Embryonic facial prominence (tissue), 1 donor: ENCODE data around the gene COG2.
"Not testable (repeated sequence)": the region's sequence is repeated elsewhere in the genome, so short reads cannot be mapped to it uniquely, and the experiment has no call there.

Experiments
- DNase-seq: peaks from one replicate; pipeline ENCODE4 v3.0.0-alpha.2; 2016; ENCODE audit errors: extremely low spot score

The COG2 gene, protein sequence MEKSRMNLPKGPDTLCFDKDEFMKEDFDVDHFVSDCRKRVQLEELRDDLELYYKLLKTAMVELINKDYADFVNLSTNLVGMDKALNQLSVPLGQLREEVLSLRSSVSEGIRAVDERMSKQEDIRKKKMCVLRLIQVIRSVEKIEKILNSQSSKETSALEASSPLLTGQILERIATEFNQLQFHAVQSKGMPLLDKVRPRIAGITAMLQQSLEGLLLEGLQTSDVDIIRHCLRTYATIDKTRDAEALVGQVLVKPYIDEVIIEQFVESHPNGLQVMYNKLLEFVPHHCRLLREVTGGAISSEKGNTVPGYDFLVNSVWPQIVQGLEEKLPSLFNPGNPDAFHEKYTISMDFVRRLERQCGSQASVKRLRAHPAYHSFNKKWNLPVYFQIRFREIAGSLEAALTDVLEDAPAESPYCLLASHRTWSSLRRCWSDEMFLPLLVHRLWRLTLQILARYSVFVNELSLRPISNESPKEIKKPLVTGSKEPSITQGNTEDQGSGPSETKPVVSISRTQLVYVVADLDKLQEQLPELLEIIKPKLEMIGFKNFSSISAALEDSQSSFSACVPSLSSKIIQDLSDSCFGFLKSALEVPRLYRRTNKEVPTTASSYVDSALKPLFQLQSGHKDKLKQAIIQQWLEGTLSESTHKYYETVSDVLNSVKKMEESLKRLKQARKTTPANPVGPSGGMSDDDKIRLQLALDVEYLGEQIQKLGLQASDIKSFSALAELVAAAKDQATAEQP

DNA sequence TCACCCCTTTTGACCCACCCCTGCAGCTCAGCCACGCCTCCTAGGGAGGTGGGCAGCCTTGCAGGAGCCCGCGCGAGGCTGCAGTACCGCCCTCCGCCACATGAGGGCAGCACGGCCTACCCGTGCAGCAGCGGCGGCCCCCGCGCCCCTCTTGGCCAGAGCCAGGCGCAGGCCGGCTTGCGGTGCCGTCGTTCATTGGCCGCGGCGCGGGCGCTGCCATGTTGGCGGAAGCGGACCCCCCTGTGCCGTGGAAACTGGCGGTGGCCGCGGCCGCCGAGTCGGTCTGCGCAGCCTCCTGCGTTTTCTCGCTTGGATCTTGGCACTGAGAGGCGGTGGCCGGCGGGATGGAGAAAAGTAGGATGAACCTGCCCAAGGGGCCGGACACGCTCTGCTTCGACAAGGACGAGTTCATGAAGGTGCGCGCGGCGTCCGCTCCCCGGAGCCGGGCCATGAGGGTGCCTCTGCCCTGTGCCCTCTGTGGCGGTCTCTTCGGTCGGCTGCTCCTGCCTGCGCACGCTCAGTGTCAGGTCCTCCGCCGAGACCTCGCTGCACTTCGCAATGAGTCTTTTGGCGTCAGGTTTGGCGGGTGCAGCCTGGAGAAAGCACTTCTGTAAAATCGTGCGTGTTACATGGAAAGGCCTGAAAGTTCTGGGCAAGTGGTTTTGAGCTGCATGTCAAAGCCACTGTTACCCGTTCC lies at the start of gene COG2:
Gene COG2, plus strand, starts transcription at position 219 of the 697 bp plus-strand sequence. Its CDS starts 126 bp downstream, at position 345.
- DNase-seq: peak; percentile 78

GRCh38 chr1:230592848-230593414 lies 49.4 kb upstream of the COG2 start:
- DNase-seq: no peak

DNA sequence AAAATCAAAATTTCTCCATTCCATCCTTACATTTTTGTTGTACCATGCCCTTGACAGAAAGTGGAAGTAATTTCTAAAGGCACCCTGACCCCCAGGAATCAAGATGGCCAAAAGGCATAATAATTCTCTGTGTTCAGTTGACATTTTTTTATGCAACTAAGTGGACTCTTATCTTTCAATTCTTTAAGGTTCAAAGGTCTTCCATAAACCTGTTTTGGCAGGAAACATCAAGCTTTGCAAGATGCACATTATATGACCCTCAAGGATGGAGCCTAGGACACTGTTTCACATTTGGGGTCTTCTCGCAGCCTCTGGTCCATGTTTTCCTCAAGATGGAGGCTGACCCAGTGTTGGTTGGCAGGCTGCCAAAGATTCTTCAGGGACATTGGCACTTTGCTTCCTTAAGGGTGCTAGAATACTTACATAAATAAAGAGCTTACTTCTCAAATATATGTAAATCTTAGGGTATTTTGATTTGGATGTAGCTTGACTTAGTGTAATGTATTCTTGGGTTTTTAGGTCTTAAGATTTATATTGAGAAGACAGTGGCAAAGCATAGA lies 48.0 kb upstream of the COG2 start:
- no peak for DNase-seq

DNA sequence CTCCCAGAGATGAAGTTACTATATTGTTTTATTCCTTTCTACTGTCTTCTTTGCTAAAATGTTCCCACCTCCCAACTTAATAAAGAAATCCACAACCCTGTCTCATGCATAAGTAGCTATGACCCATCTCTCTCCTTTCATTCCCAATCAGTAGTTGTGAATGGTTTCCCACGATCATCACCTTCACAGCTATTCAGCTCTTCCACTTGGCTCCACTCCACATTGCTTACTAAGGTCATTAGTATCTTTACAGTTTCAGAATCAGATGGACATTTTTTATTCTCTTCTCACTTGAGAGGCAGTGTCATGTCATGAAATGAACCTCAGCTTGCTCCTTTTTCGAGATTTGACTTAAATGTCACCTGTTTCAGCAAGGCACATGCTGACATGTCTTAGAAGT lies 47.1 kb upstream of the COG2 start:
- no peak for DNase-seq

- no peak for DNase-seq
Observed at GRCh38 chr1:230596306-230596705, 46.0 kb upstream of the COG2 start.

DNA sequence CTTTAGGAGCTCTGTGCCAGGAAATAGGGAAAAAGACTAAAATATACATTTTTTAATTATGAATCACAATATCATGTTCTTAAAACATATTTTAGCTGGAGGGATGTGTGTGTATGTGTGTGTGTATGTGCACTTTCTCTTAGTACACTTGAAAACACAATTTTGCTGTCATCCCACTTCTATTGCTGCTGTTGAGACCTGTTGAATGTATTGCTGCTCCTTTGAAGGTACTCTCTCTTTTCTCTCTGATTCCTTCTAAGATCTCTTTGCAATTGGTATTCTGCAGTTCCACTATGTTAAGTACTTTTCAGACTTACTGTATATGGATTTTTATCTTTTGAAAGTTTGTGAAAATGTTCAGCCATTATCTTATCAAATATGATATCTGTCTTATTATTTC lies 43.5 kb upstream of the COG2 start:
- DNase-seq: no peak

GRCh38 chr1:230599926-230600656 lies 42.2 kb upstream of the COG2 start:
- no peak for DNase-seq

DNA sequence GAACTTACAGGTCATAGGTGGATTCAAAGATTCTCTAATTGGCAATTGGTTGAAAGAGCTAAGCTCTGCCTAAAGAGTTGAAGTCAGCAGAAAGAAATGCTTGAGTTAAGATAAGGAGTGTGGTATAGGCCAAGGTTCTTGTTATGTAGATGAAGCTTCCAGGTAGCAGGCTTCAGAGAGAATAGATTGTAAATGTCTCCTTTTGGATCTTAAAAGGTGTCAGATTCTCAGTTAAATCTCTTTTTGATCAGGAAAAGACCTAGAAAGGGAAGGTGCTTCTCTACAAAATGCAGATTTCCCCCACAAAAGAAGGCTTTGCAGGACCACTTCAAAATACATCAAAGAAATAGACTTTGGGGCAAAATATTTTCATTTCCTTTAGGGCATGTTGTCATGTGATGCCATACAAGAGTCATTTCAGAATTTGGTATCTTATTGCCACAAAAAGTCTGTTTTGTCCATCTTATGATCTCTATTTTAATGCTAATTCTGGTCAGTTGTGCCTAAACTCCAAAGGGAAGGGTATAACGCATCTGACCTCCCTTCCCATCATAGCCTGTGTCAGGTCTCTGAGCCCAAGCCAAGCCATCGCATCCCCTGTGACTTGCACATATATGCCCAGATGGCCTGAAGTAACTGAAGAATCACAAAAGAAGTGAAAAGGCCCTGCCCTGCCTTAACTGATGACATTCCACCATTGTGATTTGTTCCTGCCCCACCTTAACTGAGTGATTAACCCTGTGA lies 41.5 kb upstream of the COG2 start:
- DNase-seq: not testable (repeated sequence)

GRCh38 chr1:230609208-230609607 lies 33.1 kb upstream of the COG2 start:
- DNase-seq: no peak

DNA sequence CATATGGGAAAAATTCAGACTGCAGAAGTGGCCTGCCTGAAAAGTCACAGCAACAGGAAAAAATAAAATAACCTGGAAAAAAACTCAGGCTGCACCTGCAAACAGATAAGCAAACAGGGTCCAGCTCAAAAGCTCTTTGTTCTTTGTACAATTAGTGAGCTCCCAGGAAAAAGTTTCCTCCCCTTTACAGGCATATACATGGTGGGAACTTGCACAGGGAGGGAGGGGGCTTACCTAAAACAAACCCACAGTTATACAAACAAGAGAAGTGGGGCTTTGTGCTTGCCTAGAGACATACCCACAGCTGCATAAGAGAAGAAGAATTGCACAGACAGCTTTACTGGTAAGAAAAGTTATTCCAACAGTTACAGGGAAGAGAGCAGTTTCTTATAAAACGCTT lies 31.7 kb upstream of the COG2 start:
- DNase-seq: no peak

DNA sequence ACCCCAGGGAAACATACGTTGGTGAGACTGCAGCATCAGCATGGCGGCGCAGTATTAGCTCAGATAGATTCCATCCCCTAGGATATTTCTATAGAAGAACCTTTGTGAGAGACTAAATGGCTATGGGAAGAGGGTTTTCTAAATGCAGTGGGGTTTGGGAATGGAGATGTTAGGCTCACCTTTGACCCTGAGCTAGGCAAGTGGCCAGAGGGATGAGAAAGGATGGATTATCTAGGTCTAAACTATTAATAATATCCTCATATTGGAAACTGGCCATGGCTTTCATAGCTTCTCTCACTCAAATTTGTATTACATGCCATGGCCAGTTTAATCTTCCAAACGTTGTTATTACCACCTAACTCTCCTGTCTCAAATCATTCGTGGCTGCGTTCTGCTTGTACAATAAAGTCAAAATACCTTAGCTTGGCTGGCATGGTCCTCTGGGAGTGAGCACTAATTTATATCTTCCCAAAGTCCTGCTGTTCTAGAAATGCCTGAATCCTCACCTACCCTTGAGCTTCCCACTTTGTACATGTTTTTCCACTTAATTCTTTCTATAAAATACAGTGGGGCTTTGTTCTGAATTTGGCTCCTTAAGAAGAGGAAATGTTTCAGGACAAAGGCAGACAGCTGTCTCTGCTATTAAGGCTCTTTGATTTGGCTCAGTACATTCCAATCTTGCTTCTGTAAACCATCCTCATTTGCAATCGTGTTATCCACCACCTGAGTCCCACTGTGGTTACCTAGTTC lies 31.0 kb upstream of the COG2 start:
- DNase-seq: no peak

DNA sequence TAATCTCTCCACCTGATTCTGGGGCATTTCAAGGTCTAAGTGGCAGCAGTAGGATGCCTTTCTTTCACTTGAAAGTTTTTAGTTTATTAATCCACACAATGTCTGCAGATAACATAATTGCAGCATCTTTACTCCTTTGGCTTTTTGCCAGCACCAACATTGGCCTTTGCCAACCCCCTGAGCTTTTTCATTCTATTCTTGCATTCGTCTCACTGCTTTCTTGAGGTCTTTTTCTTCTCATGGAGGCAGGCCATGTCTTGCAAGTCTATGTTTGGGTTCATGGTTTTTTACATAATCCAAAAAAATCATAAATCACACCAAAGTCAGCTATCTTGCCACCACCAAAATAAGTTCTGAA lies 30.4 kb upstream of the COG2 start:
- DNase-seq: no peak

GRCh38 chr1:230612651-230613050 lies 29.6 kb upstream of the COG2 start:
- DNase-seq: peak; percentile 5

DNA sequence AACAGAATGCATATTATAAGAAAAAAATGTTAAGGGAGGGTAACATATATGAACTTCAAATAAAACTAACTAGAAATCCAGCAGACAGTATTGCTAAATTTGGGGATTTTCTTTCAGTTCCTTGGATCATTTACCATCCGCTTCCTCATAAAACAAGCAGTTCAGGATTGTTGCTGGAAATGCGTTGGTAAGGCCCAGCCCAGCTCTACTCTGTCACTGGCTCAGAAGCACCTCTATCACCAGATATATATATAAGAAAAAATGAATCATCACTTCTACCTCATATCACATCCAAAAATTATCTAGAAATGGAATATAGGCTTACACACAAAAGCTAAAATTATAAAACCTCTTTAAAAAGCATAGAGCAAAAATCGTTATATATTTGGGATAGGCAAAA lies 28.2 kb upstream of the COG2 start:
- DNase-seq: no peak

- DNase-seq: no peak
Observed at GRCh38 chr1:230618537-230618936, 23.7 kb upstream of the COG2 start.

DNA sequence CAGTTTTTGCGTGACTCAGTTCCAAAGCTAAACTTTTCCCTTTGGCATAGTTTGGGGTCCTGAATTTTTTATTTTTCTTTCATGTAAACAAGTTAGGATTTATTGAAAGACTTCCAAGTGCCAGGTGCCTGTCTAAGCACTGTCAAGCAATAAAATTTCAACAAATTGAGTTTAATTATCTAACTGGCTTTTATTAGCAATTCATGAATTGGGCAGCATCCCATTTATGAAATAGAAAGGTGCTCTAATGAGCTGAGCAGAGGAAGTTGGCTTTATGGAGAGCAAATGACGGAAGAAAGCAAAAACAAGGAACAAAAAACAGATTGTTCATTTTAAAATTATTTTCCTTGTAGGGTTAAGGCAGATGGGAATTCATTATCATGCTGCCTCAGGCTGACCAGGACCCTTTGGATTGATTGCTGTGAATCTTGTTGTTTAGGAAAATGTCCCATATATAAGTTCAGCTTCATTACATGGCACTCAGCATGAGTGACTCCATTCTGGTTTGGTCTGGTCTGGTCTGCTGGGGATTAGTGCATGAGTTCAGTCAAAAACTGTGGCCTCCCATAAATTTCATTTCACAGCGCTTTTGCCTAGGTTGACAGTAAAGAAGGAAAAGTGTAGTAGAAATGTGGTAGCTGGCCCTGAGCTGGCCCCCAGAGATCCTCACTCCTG lies 21.5 kb upstream of the COG2 start:
- DNase-seq: no peak

- no peak for DNase-seq
Observed at GRCh38 chr1:230621324-230622030, 20.8 kb upstream of the COG2 start.

DNA sequence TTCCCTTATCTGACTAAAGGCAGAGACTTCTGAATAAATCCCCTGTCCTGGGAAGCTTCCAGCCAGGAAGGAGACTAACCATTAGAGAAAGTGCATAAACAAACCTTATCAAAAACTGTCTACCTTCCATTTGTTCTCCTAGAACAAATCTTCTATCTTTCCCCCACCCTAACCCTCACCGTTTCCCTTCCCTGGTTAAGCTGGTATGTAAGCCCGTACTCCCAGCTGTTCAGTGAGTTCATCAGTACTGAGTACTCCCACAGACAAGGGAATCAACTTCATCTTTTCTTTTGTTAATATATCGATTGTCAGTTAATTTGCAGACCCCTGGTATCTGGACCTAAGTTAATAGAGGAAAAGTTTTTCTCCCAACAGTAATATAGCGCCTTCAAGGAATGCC lies 20.1 kb upstream of the COG2 start:
- DNase-seq: no peak
